Measurements from ENCODE around the gene GIGYF2. TPM values are rescaled to one million over a fixed set of nuclear protein-coding genes. Genes with fewer than 3 reads are reported as not detected.

GIGYF2 gene
- total RNA-seq, 2 donors from 2014 or later, result 61.2 to 62.7 TPM

- no peaks in the 10 kb centered on the region for H3K4me1 Mint-ChIP-seq (ENCODE audit: low read depth)
- ATAC-seq (replicated peaks in 1 of 2) (no peak), DNase-seq (no peak)
- no peak overlapping the region for H3K4me3 Mint-ChIP-seq
- H3K9me3 Mint-ChIP-seq, result no peaks in the 10 kb centered on the region
- peaks cover 0 to 5% of the 10 kb centered on the region in 2 donors for H3K36me3 Mint-ChIP-seq (ENCODE audit: insufficient read depth in 2 of 2)
- H3K27ac Mint-ChIP-seq, result no peak overlapping the region
- H3K27me3 Mint-ChIP-seq (ENCODE audit: low read depth), result no peaks in the 10 kb centered on the region
Measured at GRCh38 chr2:232741294-232741693, 44.2 kb downstream of the GIGYF2 start.

GRCh38 chr2:232741972-232742371 is 44.8 kb downstream of the GIGYF2 start:
- Mint-ChIP-seq H3K9me3 (no peaks in the 10 kb centered on the region), H3K36me3 (ENCODE audit: insufficient read depth in 2 of 2) (peaks cover 0 to 5% of the 10 kb centered on the region in 2 donors), H3K27me3 (ENCODE audit: low read depth) (no peaks in the 10 kb centered on the region), H3K4me3 (no peak overlapping the region), H3K4me1 (ENCODE audit: low read depth) (no peaks in the 10 kb centered on the region), H3K27ac (no peak overlapping the region)
- DNase-seq, result no peak
- ATAC-seq (replicated peaks in 1 of 2), result no peak

GRCh38 chr2:232744963-232745362 is 47.8 kb downstream of the GIGYF2 start:
- ATAC-seq (replicated peaks in 1 of 2) (no peak), DNase-seq (no peak)
- Mint-ChIP-seq H3K4me1 (ENCODE audit: low read depth) (peaks cover 20% of the 10 kb centered on the region), H3K27ac (no peak overlapping the region), H3K9me3 (no peaks in the 10 kb centered on the region), H3K4me3 (no peak overlapping the region), H3K36me3 (ENCODE audit: insufficient read depth in 2 of 2) (peaks cover 5 to 12% of the 10 kb centered on the region in 2 donors), H3K27me3 (ENCODE audit: low read depth) (no peaks in the 10 kb centered on the region)

GRCh38 chr2:232748038-232748437 is 50.9 kb downstream of the GIGYF2 start:
- Mint-ChIP-seq H3K27ac (peak overlapping the region; percentile 91), H3K27me3 (ENCODE audit: low read depth) (no peaks in the 10 kb centered on the region)
- ATAC-seq (replicated peaks in 1 of 2), result peak in 1 of 2 donors; percentile 58

GRCh38 chr2:232749331-232749730 is 52.2 kb downstream of the GIGYF2 start:
- no peaks in the 10 kb centered on the region for H3K9me3 Mint-ChIP-seq
- no peak for DNase-seq

More at GRCh38 chr2:232748038-232748437, 50.9 kb downstream of the GIGYF2 start:
- Mint-ChIP-seq H3K4me1 (ENCODE audit: low read depth) (peaks cover 24% of the 10 kb centered on the region), H3K36me3 (ENCODE audit: insufficient read depth in 2 of 2) (peaks cover 7 to 20% of the 10 kb centered on the region in 2 donors), H3K4me3 (peak overlapping the region in 1 of 2 donors; percentile 66), H3K9me3 (no peaks in the 10 kb centered on the region)
- no peak for DNase-seq

GRCh38 chr2:232750135-232750671 is 53.1 kb downstream of the GIGYF2 start:
- H3K36me3 Mint-ChIP-seq (ENCODE audit: insufficient read depth in 2 of 2), result peaks cover 7 to 20% of the 10 kb centered on the region in 2 donors
- ATAC-seq (replicated peaks in 1 of 2), result no peak

More at GRCh38 chr2:232749331-232749730, 52.2 kb downstream of the GIGYF2 start:
- no peaks in the 10 kb centered on the region for H3K27me3 Mint-ChIP-seq (ENCODE audit: low read depth)
- ATAC-seq (replicated peaks in 1 of 2), result no peak
- H3K4me1 Mint-ChIP-seq (ENCODE audit: low read depth), result peaks cover 24% of the 10 kb centered on the region
- H3K27ac Mint-ChIP-seq, result peak overlapping the region; percentile 40
- H3K36me3 Mint-ChIP-seq (ENCODE audit: insufficient read depth in 2 of 2), result peaks cover 7 to 20% of the 10 kb centered on the region in 2 donors
- no peak overlapping the region for H3K4me3 Mint-ChIP-seq

GRCh38 chr2:232757905-232758304 is 60.8 kb downstream of the GIGYF2 start:
- peak in 1 of 2 donors; percentile 50 for ATAC-seq (replicated peaks in 1 of 2)
- H3K4me3 Mint-ChIP-seq, result no peak overlapping the region
- no peaks in the 10 kb centered on the region for H3K27me3 Mint-ChIP-seq (ENCODE audit: low read depth)
- no peaks in the 10 kb centered on the region for H3K9me3 Mint-ChIP-seq
- peaks cover 11% of the 10 kb centered on the region for H3K4me1 Mint-ChIP-seq (ENCODE audit: low read depth)
- peaks cover 0 to 17% of the 10 kb centered on the region in 2 donors for H3K36me3 Mint-ChIP-seq (ENCODE audit: insufficient read depth in 2 of 2)
- DNase-seq, result no peak
- peak overlapping the region; percentile 72 for H3K27ac Mint-ChIP-seq

More at GRCh38 chr2:232750135-232750671, 53.1 kb downstream of the GIGYF2 start:
- Mint-ChIP-seq H3K9me3 (no peaks in the 10 kb centered on the region), H3K27me3 (ENCODE audit: low read depth) (no peaks in the 10 kb centered on the region), H3K4me1 (ENCODE audit: low read depth) (peaks cover 24% of the 10 kb centered on the region), H3K27ac (peak overlapping the region; percentile 82), H3K4me3 (no peak overlapping the region)
- no peak for DNase-seq

GRCh38 chr2:232761301-232761907 is 64.3 kb downstream of the GIGYF2 start:
- no peak overlapping the region for H3K4me3 Mint-ChIP-seq
- peaks cover 20% of the 10 kb centered on the region for H3K4me1 Mint-ChIP-seq (ENCODE audit: low read depth)
- peaks cover 0 to 12% of the 10 kb centered on the region in 2 donors for H3K36me3 Mint-ChIP-seq (ENCODE audit: insufficient read depth in 2 of 2)
- H3K27me3 Mint-ChIP-seq (ENCODE audit: low read depth), result no peaks in the 10 kb centered on the region
- peak in 1 of 2 donors; percentile 32 for ATAC-seq (replicated peaks in 1 of 2)
- no peaks in the 10 kb centered on the region for H3K9me3 Mint-ChIP-seq
- no peak overlapping the region for H3K27ac Mint-ChIP-seq
- peak; percentile 15 to 23 for DNase-seq

- no peak for DNase-seq
- Mint-ChIP-seq H3K36me3 (ENCODE audit: insufficient read depth in 2 of 2) (peaks cover 0 to 6% of the 10 kb centered on the region in 2 donors), H3K4me3 (no peak overlapping the region), H3K27ac (no peak overlapping the region), H3K9me3 (no peaks in the 10 kb centered on the region), H3K4me1 (ENCODE audit: low read depth) (peaks cover 25% of the 10 kb centered on the region), H3K27me3 (ENCODE audit: low read depth) (no peaks in the 10 kb centered on the region)
- ATAC-seq (replicated peaks in 1 of 2), result no peak
Measured at GRCh38 chr2:232767866-232768265, 70.7 kb downstream of the GIGYF2 start.

GRCh38 chr2:232770207-232770606 is 73.1 kb downstream of the GIGYF2 start:
- peaks cover 0 to 3% of the 10 kb centered on the region in 2 donors for H3K36me3 Mint-ChIP-seq (ENCODE audit: insufficient read depth in 2 of 2)
- DNase-seq, result no peak
- H3K27ac Mint-ChIP-seq, result no peak overlapping the region
- H3K9me3 Mint-ChIP-seq, result no peaks in the 10 kb centered on the region
- H3K4me1 Mint-ChIP-seq (ENCODE audit: low read depth), result peaks cover 30% of the 10 kb centered on the region
- no peaks in the 10 kb centered on the region for H3K27me3 Mint-ChIP-seq (ENCODE audit: low read depth)
- no peak overlapping the region for H3K4me3 Mint-ChIP-seq
- ATAC-seq (replicated peaks in 1 of 2), result no peak

GRCh38 chr2:232771870-232772269 is 74.7 kb downstream of the GIGYF2 start:
- H3K4me3 Mint-ChIP-seq, result peak overlapping the region in 1 of 2 donors; percentile 25
- peak overlapping the region; percentile 38 for H3K27ac Mint-ChIP-seq
- no peaks in the 10 kb centered on the region for H3K9me3 Mint-ChIP-seq
- no peaks in the 10 kb centered on the region for H3K27me3 Mint-ChIP-seq (ENCODE audit: low read depth)
- ATAC-seq (replicated peaks in 1 of 2) (no peak), DNase-seq (no peak)
- H3K36me3 Mint-ChIP-seq (ENCODE audit: insufficient read depth in 2 of 2), result peaks cover 0 to 1% of the 10 kb centered on the region in 2 donors
- H3K4me1 Mint-ChIP-seq (ENCODE audit: low read depth), result peaks cover 16% of the 10 kb centered on the region

- H3K4me3 Mint-ChIP-seq, result peak overlapping the region in 1 of 2 donors; percentile 34
- DNase-seq, result no peak
- peaks cover 0 to 1% of the 10 kb centered on the region in 2 donors for H3K36me3 Mint-ChIP-seq (ENCODE audit: insufficient read depth in 2 of 2)
Measured at GRCh38 chr2:232772531-232772930, 75.4 kb downstream of the GIGYF2 start.

GRCh38 chr2:232773815-232774214 is 76.7 kb downstream of the GIGYF2 start:
- H3K4me3 Mint-ChIP-seq, result no peak overlapping the region
- ATAC-seq (replicated peaks in 1 of 2) (no peak), DNase-seq (no peak)
- H3K9me3 Mint-ChIP-seq, result no peaks in the 10 kb centered on the region
- no peak overlapping the region for H3K27ac Mint-ChIP-seq
- H3K4me1 Mint-ChIP-seq (ENCODE audit: low read depth), result peaks cover 16% of the 10 kb centered on the region
- no peaks in the 10 kb centered on the region for H3K27me3 Mint-ChIP-seq (ENCODE audit: low read depth)
- H3K36me3 Mint-ChIP-seq (ENCODE audit: insufficient read depth in 2 of 2), result peaks cover 0 to 1% of the 10 kb centered on the region in 2 donors

More at GRCh38 chr2:232772531-232772930, 75.4 kb downstream of the GIGYF2 start:
- Mint-ChIP-seq H3K4me1 (ENCODE audit: low read depth) (peaks cover 16% of the 10 kb centered on the region), H3K27ac (peak overlapping the region; percentile 70), H3K27me3 (ENCODE audit: low read depth) (no peaks in the 10 kb centered on the region), H3K9me3 (no peaks in the 10 kb centered on the region)
- ATAC-seq (replicated peaks in 1 of 2), result peak; percentile 58 to 76
